H9 (cell line): ENCODE results near the gene POU2F3. TPM values are rescaled to one million over a fixed set of nuclear protein-coding genes. Genes with fewer than 3 reads are reported as not detected.

Experiments used
- DNase-seq: peaks from one replicate; pipeline ENCODE4 v3.0.0-alpha.2; 2017
- H2AFZ ChIP-seq: one replicate; pipeline ENCODE4 v1.6.1; 2013; ENCODE audit warnings: mild to moderate bottlenecking, low read length, control low read depth, moderate library complexity
- H2AK5ac ChIP-seq: 2 replicates; pipeline ENCODE4 v1.6.1; 2013; ENCODE audit warnings: low read length, control low read depth, mixed read lengths; ENCODE audit not compliant: insufficient read length
- H2BK120ac ChIP-seq: one replicate; pipeline ENCODE4 v1.6.1; 2013; ENCODE audit warnings: low read depth, mild to moderate bottlenecking, low read length, control low read depth, inconsistent platforms; ENCODE audit not compliant: poor library complexity, severe bottlenecking
- H2BK12ac ChIP-seq: 2 replicates; pipeline ENCODE4 v1.6.1; 2013; ENCODE audit warnings: low read length, control low read depth, mixed read lengths, low read depth; ENCODE audit not compliant: insufficient read length
- H2BK15ac ChIP-seq: 2 replicates; pipeline ENCODE4 v1.6.1; 2013; ENCODE audit warnings: low read depth, low read length, control low read depth
- H2BK20ac ChIP-seq: one replicate; pipeline ENCODE4 v1.6.1; 2013; ENCODE audit warnings: low read depth, mild to moderate bottlenecking, low read length, control low read depth, inconsistent platforms; ENCODE audit not compliant: poor library complexity, severe bottlenecking
- H2BK5ac ChIP-seq: 2 replicates; pipeline ENCODE4 v1.6.1; 2013; ENCODE audit warnings: low read length, control low read depth, mixed read lengths; ENCODE audit not compliant: insufficient read length
- H3K14ac ChIP-seq: 2 replicates; pipeline ENCODE4 v1.6.1; 2013; ENCODE audit warnings: low read length, control low read depth; ENCODE audit not compliant: insufficient read depth
- H3K18ac ChIP-seq: 2 replicates; pipeline ENCODE4 v1.6.1; 2013; ENCODE audit warnings: low read depth, mild to moderate bottlenecking, mixed read lengths, low read length, control low read depth; ENCODE audit not compliant: insufficient read length
- H3K23ac ChIP-seq: 2 replicates; pipeline ENCODE4 v1.6.1; 2013; ENCODE audit warnings: low read length, control low read depth, mixed read lengths, low read depth; ENCODE audit not compliant: insufficient read length
- H3K23me2 ChIP-seq: 2 replicates; pipeline ENCODE4 v1.6.1; 2013; ENCODE audit warnings: low read depth, mild to moderate bottlenecking, mixed read lengths, low read length, control low read depth; ENCODE audit not compliant: insufficient read length, poor library complexity, severe bottlenecking
- H3K27ac ChIP-seq: 2 replicates; pipeline ENCODE4 v1.5.1; 2013; ENCODE audit warnings: low read length, control low read depth, mixed read lengths, low read depth; ENCODE audit not compliant: insufficient read length
- H3K27me3 ChIP-seq: 2 replicates; pipeline ENCODE4 v1.6.1; 2013; ENCODE audit warnings: low read length, control low read depth, inconsistent platforms; ENCODE audit not compliant: insufficient read depth
- H3K4ac ChIP-seq: 2 replicates; pipeline ENCODE4 v1.6.1; 2013; ENCODE audit warnings: low read depth, mild to moderate bottlenecking, control low read depth, inconsistent platforms, low read length, moderate library complexity
- H3K4me1 ChIP-seq: 2 replicates; pipeline ENCODE4 v1.6.1; 2013; ENCODE audit warnings: low read length, control low read depth, inconsistent platforms; ENCODE audit not compliant: insufficient read depth
- H3K4me2 ChIP-seq: 2 replicates; pipeline ENCODE4 v1.6.1; 2013; ENCODE audit warnings: low read length, control low read depth, mixed read lengths; ENCODE audit not compliant: insufficient read length, insufficient read depth
- H3K56ac ChIP-seq: 2 replicates; pipeline ENCODE4 v1.6.1; 2013; ENCODE audit warnings: low read depth, mild to moderate bottlenecking, mixed read lengths, low read length, control low read depth; ENCODE audit not compliant: insufficient read length
- H3K79me1 ChIP-seq: 2 replicates; pipeline ENCODE4 v1.6.1; 2013; ENCODE audit warnings: low read depth, mild to moderate bottlenecking, moderate library complexity, low read length, control low read depth, inconsistent platforms; ENCODE audit not compliant: insufficient read depth, poor library complexity, severe bottlenecking
- H3K79me2 ChIP-seq: 2 replicates; pipeline ENCODE4 v1.6.1; 2013; ENCODE audit warnings: low read length, control low read depth, inconsistent platforms; ENCODE audit not compliant: insufficient read depth
- H3K9ac ChIP-seq: 2 replicates; pipeline ENCODE4 v1.6.1; 2013; ENCODE audit warnings: low read length, control low read depth, mixed read lengths; ENCODE audit not compliant: insufficient read length; ENCODE audit errors: extremely low read depth
- H3K9me3 ChIP-seq: one replicate; pipeline ENCODE4 v1.6.1; 2013; ENCODE audit warnings: low read depth, low read length, inconsistent platforms; ENCODE audit not compliant: control insufficient read depth
- H3T11ph ChIP-seq: one replicate; pipeline ENCODE4 v1.6.1; 2013; ENCODE audit warnings: mild to moderate bottlenecking, low read length, control low read depth, inconsistent platforms
- H4K20me1 ChIP-seq: one replicate; pipeline ENCODE4 v1.6.1; 2013; ENCODE audit not compliant: control insufficient read depth, insufficient read length, insufficient read depth
- H4K5ac ChIP-seq: 2 replicates; pipeline ENCODE4 v1.6.1; 2013; ENCODE audit warnings: low read depth, mild to moderate bottlenecking, mixed read lengths, low read length, control low read depth; ENCODE audit not compliant: insufficient read length
- H4K8ac ChIP-seq: replicated peaks from 2 replicates; pipeline ENCODE4 v1.6.1; 2013; ENCODE audit warnings: low read length, control low read depth, mixed read lengths, low read depth; ENCODE audit not compliant: insufficient read length
- H4K91ac ChIP-seq: 2 replicates; pipeline ENCODE4 v1.6.1; 2013; ENCODE audit warnings: low read depth, mild to moderate bottlenecking, moderate library complexity, mixed read lengths, low read length, control low read depth; ENCODE audit not compliant: insufficient read length
- H3K27ac Mint-ChIP-seq, 3 experiments: 2 replicates in 2 of 3; 3 replicates in 1 of 3; pipeline ENCODE4 v1.8.0; 2020 to 2021; ENCODE audit warnings: mixed read lengths in 3 of 3, mild to moderate bottlenecking in 1 of 3, moderate library complexity in 1 of 3
- H3K27me3 Mint-ChIP-seq: 2 replicates; pipeline ENCODE4 v1.8.0; 2021; ENCODE audit warnings: low read depth, mild to moderate bottlenecking, moderate library complexity, mixed read lengths
- H3K36me3 Mint-ChIP-seq, 3 experiments: 2 replicates in 2 of 3; 3 replicates in 1 of 3; pipeline ENCODE4 v1.8.0; 2020 to 2021; ENCODE audit warnings: low read depth in 3 of 3, mixed read lengths in 3 of 3; ENCODE audit not compliant: insufficient read depth in 1 of 3
- H3K4me1 Mint-ChIP-seq, 2 experiments: 2 replicates each; pipeline ENCODE4 v1.8.0; 2020; ENCODE audit warnings: mixed read lengths in 2 of 2
- H3K4me3 Mint-ChIP-seq, 2 experiments: 2 replicates in 1 of 2; 3 replicates in 1 of 2; pipeline ENCODE4 v1.8.0; 2020 to 2021; ENCODE audit warnings: mild to moderate bottlenecking in 2 of 2, mixed read lengths in 2 of 2, moderate library complexity in 1 of 2
- H3K9me3 Mint-ChIP-seq, 2 experiments: 2 replicates in 1 of 2; 3 replicates in 1 of 2; pipeline ENCODE4 v1.8.0; 2020; ENCODE audit warnings: mild to moderate bottlenecking in 2 of 2, mixed read lengths in 2 of 2, moderate library complexity in 1 of 2
- CTCF ChIP-seq: fragments of 200-600 bp; sonication (generic); conservative IDR thresholded peaks from 3 replicates; pipeline ENCODE4 v1.8.0; 2021; ENCODE audit warnings: antibody characterized with exemption, mild to moderate bottlenecking
- WGBS: extraction: QIAGEN DNeasy Blood & Tissue Kit; methylation state at CpG from one replicate; pipeline ENCODE4 v1.1.7; 2013; ENCODE audit warnings: missing lambda C conversion rate, low lambda C conversion rate, mixed read lengths; ENCODE audit not compliant: insufficient read length; ENCODE audit errors: extremely low coverage; 5-methylcytosine and 5-hydroxymethylcytosine counted together
- total RNA-seq: library from RNA; stranded (reverse); gene quantifications from 2 replicates; pipeline ENCODE4 v1.2.1, GENCODE V29; 2021

The POU2F3 gene
- total RNA-seq, 1 experiment from 2014 or later = 1.1 TPM

- H3K4me1 ChIP-seq = 0 out of 2 replicates have a peak, but pooled peaks cover 2% of the 10 kb centered on the region
- H2BK12ac ChIP-seq = no peak overlapping the region
- no peak overlapping the region for H3K4me3 Mint-ChIP-seq
- H3K27me3 ChIP-seq = no peaks in the 10 kb centered on the region
- H4K91ac ChIP-seq = no peak overlapping the region
- no peaks in the 10 kb centered on the region for H3K79me2 ChIP-seq
- no peaks in the 10 kb centered on the region for H3K27me3 Mint-ChIP-seq
- TF ChIP-seq CTCF = no peak
- no peak overlapping the region for H2BK5ac ChIP-seq
- no peak overlapping the region for H3K18ac ChIP-seq
- H3K56ac ChIP-seq = no peak overlapping the region
- H3K4me1 Mint-ChIP-seq = peaks cover 14 to 17% of the 10 kb centered on the region in 2 experiments
- H3K4me2 ChIP-seq = no peak overlapping the region
- no peak overlapping the region for H2BK120ac ChIP-seq
- H3K27ac ChIP-seq = no peak overlapping the region
- H3K36me3 Mint-ChIP-seq = peaks cover 9 to 22% (median 17%) of the 10 kb centered on the region in 3 experiments; a peak in 6 of 7 replicates
- H3K27ac Mint-ChIP-seq = no peak overlapping the region; a peak in 1 of 7 replicates
- H3K23me2 ChIP-seq = peaks cover 4% of the 10 kb centered on the region
- H2AK5ac ChIP-seq = no peak overlapping the region
- H3K9me3 ChIP-seq = no peaks in the 10 kb centered on the region
- H2AFZ ChIP-seq = no peak overlapping the region
- no peak overlapping the region for H3K23ac ChIP-seq
- H3T11ph ChIP-seq = no peak overlapping the region
- H3K9me3 Mint-ChIP-seq = no peaks in the 10 kb centered on the region
- no CpG with 5 or more reads among the region's 3 CpGs for WGBS
- no peak overlapping the region for H4K8ac ChIP-seq
- no peaks in the 10 kb centered on the region for H3K79me1 ChIP-seq
- H3K9ac ChIP-seq = no peak overlapping the region
- no peak for DNase-seq
- H4K20me1 ChIP-seq = no peaks in the 10 kb centered on the region
- no peak overlapping the region for H2BK20ac ChIP-seq
- H4K5ac ChIP-seq = no peak overlapping the region
- H3K14ac ChIP-seq = no peak overlapping the region
- H3K4ac ChIP-seq = no peak overlapping the region
- H2BK15ac ChIP-seq = no peak overlapping the region
Measured at GRCh38 chr11:120329556-120329955, 89.6 kb downstream of the POU2F3 start.
